A673 (cell line): ENCODE measurements around the gene TRAPPC2L. TPM values are rescaled to one million over a fixed set of nuclear protein-coding genes. Genes with fewer than 3 reads are reported as not detected.

Experiments
- BruUV-seq: library from RNA; stranded (reverse); fragments of 400-500 nt; replicated peaks from 2 replicates; lab custom pipeline; 2021; lab: Mats Ljungman, UMichigan
- CTCF ChIA-PET: fragments of 300-600 bp; sonication (Branson Sonifier 250); formaldehyde crosslinking; loops from one replicate; lab custom pipeline; 2022; ENCODE audit warnings: antibody characterized with exemption; lab: Charles Lee
- POLR2A ChIA-PET: fragments of 300-600 bp; sonication (Branson Sonifier 250); formaldehyde crosslinking; loops from one replicate; lab custom pipeline; 2022; ENCODE audit warnings: antibody characterized with exemption; ENCODE audit not compliant: low non-redundant PET; lab: Charles Lee
- DNase-seq: peaks from one replicate; pipeline ENCODE4 v3.0.0-alpha.2; 2015; ENCODE audit warnings: low spot score
- H3K27ac ChIP-seq: fragments of 200-600 bp; sonication (generic); 2 replicates; pipeline ENCODE4 v1.5.1; 2016; ENCODE audit warnings: mixed run types, low read depth, mild to moderate bottlenecking, mixed read lengths, antibody characterized with exemption, low read length; ENCODE audit not compliant: poor library complexity, severe bottlenecking
- H3K27me3 ChIP-seq: fragments of 200-600 bp; sonication (generic); replicated peaks from 2 replicates; pipeline ENCODE4 v1.6.1; 2017; ENCODE audit warnings: mixed run types, low read depth, mild to moderate bottlenecking, mixed read lengths, antibody characterized with exemption, low read length; ENCODE audit not compliant: insufficient read depth, poor library complexity
- H3K36me3 ChIP-seq: fragments of 200-600 bp; sonication (generic); 2 replicates; pipeline ENCODE4 v1.6.1; 2016; ENCODE audit warnings: mixed run types, mild to moderate bottlenecking, mixed read lengths, antibody characterized with exemption, low read length; ENCODE audit not compliant: insufficient read depth, poor library complexity, severe bottlenecking
- H3K4me1 ChIP-seq: fragments of 200-600 bp; sonication (generic); 2 replicates; pipeline ENCODE4 v1.6.1; 2017; ENCODE audit warnings: mixed run types, mild to moderate bottlenecking, mixed read lengths, antibody characterized with exemption, low read length; ENCODE audit not compliant: insufficient read depth, poor library complexity, severe bottlenecking
- H3K4me3 ChIP-seq: fragments of 200-600 bp; sonication (generic); 2 replicates; pipeline ENCODE4 v1.5.1; 2016; ENCODE audit warnings: low read depth, mixed run types, mild to moderate bottlenecking, mixed read lengths, low read length; ENCODE audit not compliant: poor library complexity, severe bottlenecking
- H3K9me3 ChIP-seq: fragments of 200-600 bp; sonication (generic); 2 replicates; pipeline ENCODE4 v1.6.1; 2016; ENCODE audit warnings: mixed run types, low read depth, mild to moderate bottlenecking, mixed read lengths, antibody characterized with exemption, low read length; ENCODE audit not compliant: poor library complexity, severe bottlenecking
- EZH2 ChIP-seq: fragments of 200-600 bp; sonication (generic); IDR thresholded peaks from 2 replicates; pipeline ENCODE4 v1.6.1; 2017; ENCODE audit warnings: borderline replicate concordance, low read depth, mild to moderate bottlenecking, mixed read lengths, antibody characterized with exemption, low read length; ENCODE audit not compliant: poor library complexity, severe bottlenecking
- intact Hi-C: fragments of 100-400 bp; cut with micrococcal nuclease; formaldehyde crosslinking; loops from one replicate; pipeline ENCODE4 v1.10.0; 2022; ENCODE audit not compliant: unreplicated experiment
- total RNA-seq: library from RNA; stranded (reverse); gene quantifications from 2 replicates; pipeline ENCODE4 v1.2.3, GENCODE V29; 2021
- TF ChIP-seq, protein P1 (sequence below): fragments of 300-800, 200-600 bp; sonication (generic); conservative IDR thresholded peaks from 2 replicates; pipeline ENCODE4 v1.5.1; 2017; ENCODE audit warnings: low read depth, mild to moderate bottlenecking, antibody characterized with exemption, low read length, moderate library complexity, mixed read lengths

Gene TRAPPC2L
- total RNA-seq, 1 experiment from 2014 or later = 98.6 TPM

DNA sequence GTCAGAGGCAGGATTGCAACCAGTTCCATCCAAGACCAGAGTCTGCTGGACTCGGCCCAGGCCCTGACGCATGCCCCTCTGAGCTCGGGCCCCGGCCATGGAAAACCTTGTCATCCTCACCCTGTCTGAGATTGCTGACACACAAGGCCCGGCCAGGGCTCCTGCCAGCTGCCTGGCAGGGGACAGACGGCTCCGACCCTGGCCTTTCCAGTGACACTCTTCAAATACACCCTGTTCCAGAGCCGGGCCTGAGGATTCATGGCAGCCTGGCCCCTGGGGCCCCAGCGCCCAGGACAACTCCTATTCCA lies 12.7 kb downstream of the TRAPPC2L start:
- no peak overlapping the region for H3K27ac ChIP-seq
- intact Hi-C loops = no loop called here
- H3K9me3 ChIP-seq = no peaks in the 10 kb centered on the region
- TF ChIP-seq, protein P1, sequence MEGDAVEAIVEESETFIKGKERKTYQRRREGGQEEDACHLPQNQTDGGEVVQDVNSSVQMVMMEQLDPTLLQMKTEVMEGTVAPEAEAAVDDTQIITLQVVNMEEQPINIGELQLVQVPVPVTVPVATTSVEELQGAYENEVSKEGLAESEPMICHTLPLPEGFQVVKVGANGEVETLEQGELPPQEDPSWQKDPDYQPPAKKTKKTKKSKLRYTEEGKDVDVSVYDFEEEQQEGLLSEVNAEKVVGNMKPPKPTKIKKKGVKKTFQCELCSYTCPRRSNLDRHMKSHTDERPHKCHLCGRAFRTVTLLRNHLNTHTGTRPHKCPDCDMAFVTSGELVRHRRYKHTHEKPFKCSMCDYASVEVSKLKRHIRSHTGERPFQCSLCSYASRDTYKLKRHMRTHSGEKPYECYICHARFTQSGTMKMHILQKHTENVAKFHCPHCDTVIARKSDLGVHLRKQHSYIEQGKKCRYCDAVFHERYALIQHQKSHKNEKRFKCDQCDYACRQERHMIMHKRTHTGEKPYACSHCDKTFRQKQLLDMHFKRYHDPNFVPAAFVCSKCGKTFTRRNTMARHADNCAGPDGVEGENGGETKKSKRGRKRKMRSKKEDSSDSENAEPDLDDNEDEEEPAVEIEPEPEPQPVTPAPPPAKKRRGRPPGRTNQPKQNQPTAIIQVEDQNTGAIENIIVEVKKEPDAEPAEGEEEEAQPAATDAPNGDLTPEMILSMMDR = no peak
- no peak for TF ChIP-seq EZH2
- no peaks in the 10 kb centered on the region for H3K27me3 ChIP-seq
- H3K4me3 ChIP-seq = no peak overlapping the region
- POLR2A ChIA-PET = interaction anchor here (0.6 kb wide), 1 partner anchor 219 kb away, joined by 3 read pairs; no protein-coding TSS in a partner anchor
- CTCF ChIA-PET = no interaction called here
- BruUV-seq = no TSS peak
- peaks cover 4% of the 10 kb centered on the region for H3K4me1 ChIP-seq
- DNase-seq = no peak
- no peaks in the 10 kb centered on the region for H3K36me3 ChIP-seq

DNA sequence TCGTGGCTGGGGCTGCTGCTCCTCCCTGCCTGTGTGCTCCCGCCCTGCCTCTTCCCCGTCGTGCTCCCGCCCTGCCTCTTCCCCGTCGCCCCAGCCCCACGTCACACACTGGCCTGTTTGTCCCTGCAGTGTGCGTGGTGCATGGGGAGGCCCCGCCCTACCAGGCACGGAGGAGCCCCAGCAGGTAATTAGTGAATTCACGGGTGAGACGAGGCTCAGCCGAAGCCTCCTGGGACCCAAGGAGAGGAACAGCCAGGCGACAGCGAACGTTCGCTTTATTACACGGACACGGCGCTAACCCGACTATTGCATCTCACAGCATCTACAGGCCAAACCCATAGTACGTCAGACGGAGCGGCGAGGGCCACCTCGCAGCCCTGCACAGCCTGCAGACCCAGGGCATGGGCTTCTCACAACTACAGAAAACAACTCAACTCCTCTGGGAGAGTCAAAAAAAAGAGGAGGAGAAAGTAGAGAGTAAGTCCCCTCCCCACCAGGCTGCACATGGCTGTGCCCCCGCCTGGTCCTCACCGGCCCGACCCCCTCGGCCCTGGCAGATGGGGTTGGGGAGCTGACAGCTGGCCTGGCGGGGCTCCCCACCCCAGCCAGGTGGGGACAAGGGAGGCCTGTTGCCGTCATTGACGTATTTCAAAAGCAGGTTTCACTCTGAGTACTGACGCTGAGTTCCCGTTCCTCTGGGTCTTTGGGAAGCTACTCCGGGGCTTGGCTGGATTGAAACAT lies 13.9 kb downstream of the TRAPPC2L start:
- intact Hi-C loops = no loop called here
- no peaks in the 10 kb centered on the region for H3K27me3 ChIP-seq
- H3K9me3 ChIP-seq = no peaks in the 10 kb centered on the region
- no peaks in the 10 kb centered on the region for H3K36me3 ChIP-seq
- no peak overlapping the region for H3K4me3 ChIP-seq
- ChIA-PET CTCF (interaction anchor here (0.7 kb wide), 1 partner anchor 29 kb away, joined by 4 read pairs; no protein-coding TSS in a partner anchor), POLR2A (no interaction called here)
- peaks cover 4% of the 10 kb centered on the region for H3K4me1 ChIP-seq
- H3K27ac ChIP-seq = no peak overlapping the region
- BruUV-seq = no TSS peak
- TF ChIP-seq, protein P1 = no peak
- TF ChIP-seq EZH2 = no peak
- no peak for DNase-seq

DNA sequence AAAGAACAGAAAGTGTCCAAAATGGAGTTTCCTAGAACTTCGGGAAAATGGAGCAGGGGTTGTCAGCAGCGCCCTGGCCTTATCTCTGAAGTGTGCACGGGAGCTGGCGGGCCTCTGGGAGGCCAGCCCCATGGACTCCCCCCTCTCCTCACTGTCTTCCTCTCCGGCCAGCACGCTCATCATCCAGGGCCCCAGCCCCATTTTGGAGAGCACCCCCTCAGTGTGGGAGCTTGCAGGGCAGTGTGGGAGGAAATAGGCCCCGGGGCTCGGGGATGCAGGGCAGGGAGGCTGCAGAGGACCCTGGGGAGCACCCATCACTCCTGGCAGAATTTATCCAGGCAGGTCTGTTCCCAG lies 14.4 kb downstream of the TRAPPC2L start:
- peaks cover 4% of the 10 kb centered on the region for H3K4me1 ChIP-seq
- intact Hi-C loops = no loop called here
- no peaks in the 10 kb centered on the region for H3K27me3 ChIP-seq
- no peaks in the 10 kb centered on the region for H3K36me3 ChIP-seq
- TF ChIP-seq EZH2 = no peak
- TF ChIP-seq, protein P1 = no peak
- BruUV-seq = no TSS peak
- H3K9me3 ChIP-seq = no peaks in the 10 kb centered on the region
- ChIA-PET POLR2A (no interaction called here), CTCF (no interaction called here)
- no peak for DNase-seq
- H3K27ac ChIP-seq = no peak overlapping the region
- no peak overlapping the region for H3K4me3 ChIP-seq
